GM12872 (cell line): ENCODE results near the gene CTIF.

ENCODE experiments used
- CTCF ChIP-seq: IDR thresholded peaks from 3 replicates; pipeline ENCODE4 v1.5.1; 2011; ENCODE audit warnings: low read depth, mild to moderate bottlenecking, low read length, moderate library complexity; ENCODE audit not compliant: insufficient read depth

CTIF gene

GRCh38 chr18:48882379-48882778 lies 343.5 kb downstream of the CTIF start:
- TF ChIP-seq CTCF, result no peak

- no peak for TF ChIP-seq CTCF
Measured at GRCh38 chr18:48884306-48884705, 345.5 kb downstream of the CTIF start.

GRCh38 chr18:48884771-48885170 lies 345.9 kb downstream of the CTIF start:
- no peak for TF ChIP-seq CTCF

GRCh38 chr18:48885266-48885923 lies 346.6 kb downstream of the CTIF start:
- no peak for TF ChIP-seq CTCF

- TF ChIP-seq CTCF, result no peak
Measured at GRCh38 chr18:48885924-48886400, 347.1 kb downstream of the CTIF start.

- no peak for TF ChIP-seq CTCF
Measured at GRCh38 chr18:48886520-48887293, 347.9 kb downstream of the CTIF start.

- TF ChIP-seq CTCF, result no peak
Measured at GRCh38 chr18:48887294-48887904, 348.6 kb downstream of the CTIF start.
